Stimulated activated CD8-positive, alpha-beta memory T cell treated with anti-CD3 and anti-CD28 coated beads, Interleukin-2, amount 100 ng/mL, for 48 hours (primary cell): ENCODE results near the gene EME2.

Experiments used
- DNase-seq, 2 donors: peaks; one replicate each; pipeline ENCODE4 v3.0.0-alpha.2; 2020; ENCODE audit warnings: low read depth in 2 of 2

The EME2 gene

DNA sequence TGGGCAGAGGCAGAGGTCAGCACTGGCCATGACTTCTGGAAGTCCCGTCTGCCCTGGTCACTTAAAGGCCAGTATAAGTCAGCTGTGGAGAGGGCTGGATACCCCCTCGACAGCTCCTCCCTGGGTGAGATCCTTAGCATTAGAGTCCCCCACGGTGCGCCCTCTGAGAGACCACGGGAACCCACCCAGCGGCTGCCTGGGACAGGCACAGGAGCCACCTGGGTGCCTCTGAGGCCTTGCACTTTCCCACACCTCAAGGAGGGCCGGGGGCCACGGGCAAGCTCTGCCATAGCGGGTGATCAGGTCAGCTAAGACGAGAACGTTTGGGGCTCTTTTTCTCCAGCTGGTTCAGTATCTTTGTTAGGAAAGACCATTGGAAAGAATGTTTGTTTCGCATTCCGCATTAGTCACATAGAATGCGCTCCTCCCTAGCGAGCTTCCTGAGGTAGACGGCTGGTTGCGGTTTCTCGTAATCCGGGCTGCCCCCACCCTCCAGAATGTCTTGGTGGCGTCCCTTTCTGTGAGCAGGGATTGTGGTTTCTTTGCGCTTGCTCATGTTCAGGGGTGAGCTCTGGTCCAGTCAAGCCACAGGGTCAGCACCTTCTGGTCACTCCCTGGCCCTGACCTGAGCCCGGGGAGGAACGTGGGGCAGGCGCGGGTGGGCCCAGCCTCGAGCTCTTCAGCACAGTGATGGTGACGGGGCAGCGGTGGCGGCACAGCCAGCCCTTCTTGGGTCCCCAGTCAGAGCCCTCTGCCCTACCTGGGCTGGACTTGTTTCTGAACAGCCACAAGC, 26.5 kb upstream of the EME2 start:
- DNase-seq = no peak

DNA sequence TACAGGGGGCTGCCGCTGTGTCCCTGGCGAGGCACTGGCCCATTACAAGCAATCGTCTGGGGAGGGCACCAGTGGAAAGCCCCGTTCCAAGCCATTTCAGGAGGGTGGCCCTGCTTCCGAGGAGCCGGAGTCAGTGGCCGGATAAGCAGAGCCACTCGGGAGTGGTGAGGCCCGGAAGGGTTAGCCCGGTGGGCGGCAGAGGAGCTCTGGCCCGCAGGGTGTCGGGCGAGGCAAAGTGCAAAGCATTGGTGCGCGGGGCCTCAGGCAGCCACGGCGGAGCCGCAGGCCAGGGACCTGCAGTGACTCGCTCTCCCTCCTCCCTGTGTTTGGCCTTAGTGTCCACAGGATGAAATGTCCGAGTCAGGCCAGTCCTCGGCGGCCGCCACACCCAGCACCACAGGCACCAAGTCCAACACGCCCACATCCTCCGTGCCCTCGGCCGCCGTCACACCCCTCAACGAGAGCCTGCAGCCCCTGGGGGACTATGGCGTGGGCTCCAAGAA, 25.9 kb upstream of the EME2 start:
- DNase-seq = no peak

DNA sequence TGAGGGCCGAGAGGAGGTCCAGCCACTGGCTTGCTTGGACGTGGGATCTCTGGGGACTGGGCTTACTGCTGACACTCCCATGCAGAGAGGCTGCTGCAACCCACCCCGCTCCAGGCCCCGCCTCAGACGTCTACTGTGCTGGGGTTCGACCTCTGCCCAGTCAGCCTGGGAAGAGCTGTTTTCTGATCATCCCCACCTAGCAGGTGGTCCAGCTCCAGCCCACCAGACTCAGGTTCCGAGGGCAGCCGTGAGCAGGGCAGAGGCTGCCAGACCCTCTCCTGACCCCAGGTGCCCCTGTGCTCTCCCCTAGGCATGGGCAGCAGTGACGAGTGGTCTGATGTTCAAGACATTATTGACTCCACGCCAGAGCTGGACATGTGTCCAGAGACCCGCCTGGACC, 24.7 kb upstream of the EME2 start:
- no peak for DNase-seq

DNA sequence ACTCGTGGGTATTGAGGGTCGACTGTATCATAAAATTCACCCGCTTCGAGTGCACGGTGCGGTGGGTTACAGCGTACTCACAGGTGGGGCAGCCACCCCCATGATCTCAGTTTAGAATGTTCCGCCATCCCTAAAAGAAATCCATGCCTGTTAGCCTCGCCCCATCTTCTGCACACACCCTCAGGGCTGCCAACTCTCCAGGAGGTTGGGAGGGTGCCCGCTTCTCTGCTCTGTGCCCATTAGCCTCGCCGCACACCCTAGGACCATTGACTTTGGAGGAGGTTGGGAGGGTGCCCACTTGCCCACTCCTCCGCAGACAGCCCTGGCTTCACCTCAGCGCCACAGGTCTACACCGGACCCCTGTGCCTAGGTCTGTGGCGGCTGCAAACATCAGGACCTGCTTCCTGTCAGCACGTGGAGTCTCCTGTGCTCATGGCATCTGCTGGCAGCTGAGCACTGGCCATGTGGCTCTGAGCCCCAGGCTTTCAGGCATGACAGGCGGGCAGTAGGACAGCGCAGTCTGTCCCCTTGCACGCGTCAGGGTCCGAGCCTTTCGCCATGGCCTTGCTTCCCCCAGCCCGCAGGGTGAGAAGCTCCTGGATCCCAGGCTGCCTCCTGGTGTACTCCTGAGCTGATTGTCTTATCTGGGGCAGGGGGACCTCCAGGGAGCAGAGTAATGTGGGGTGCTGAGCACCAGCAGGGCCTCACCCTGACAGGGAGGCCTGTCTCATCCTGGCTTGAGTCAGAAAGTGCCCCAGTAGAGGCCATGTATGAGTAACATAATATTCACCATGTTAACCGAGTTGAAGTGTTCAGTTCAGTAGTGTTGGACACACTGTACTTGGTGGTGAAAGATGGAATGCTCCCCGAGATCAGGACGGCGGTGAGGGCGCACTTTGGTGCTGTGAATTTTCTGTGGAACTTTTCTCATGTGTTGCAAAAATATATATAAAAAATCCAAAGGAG, 23.2 kb upstream of the EME2 start:
- DNase-seq = no peak

DNA sequence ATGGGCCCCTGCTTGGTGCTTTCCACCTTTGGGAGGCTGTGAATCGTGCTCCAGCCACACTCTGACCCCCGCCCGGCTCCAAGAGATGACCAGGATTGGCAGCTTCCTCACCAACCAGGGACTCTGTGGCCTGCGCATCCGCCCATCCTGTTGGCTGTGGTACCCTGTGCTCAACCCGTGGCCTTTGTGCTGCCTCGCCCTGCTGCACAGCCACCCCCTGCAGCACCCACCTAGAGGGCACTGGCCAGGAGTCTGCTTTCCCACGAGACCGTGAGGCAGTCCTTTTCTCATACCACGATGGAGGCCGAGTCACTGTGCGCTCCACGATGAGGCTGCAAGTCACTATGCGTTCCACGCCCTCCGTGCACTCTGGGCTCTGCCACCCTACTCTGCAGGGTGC, 20.7 kb upstream of the EME2 start:
- DNase-seq = no peak

DNA sequence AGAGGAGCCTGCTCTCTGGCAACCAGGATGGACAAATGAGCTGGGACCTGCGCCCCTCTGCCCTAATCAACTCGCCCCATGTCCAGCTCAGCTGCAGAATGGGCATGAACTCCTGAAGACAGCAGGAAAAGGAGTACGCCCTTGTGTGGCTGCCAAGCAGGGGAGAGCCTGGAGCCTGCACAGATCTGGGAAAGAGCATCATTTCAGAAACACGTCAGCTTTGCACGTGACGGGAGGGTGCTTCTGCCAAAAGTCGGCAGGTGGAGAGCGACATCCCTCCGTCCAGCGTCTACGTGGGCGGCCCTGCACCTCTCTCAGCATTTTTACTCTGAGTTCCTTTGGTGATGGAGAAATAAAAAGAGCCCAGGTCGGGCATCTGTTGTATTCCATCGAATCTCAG, 19.8 kb upstream of the EME2 start:
- DNase-seq = no peak

DNA sequence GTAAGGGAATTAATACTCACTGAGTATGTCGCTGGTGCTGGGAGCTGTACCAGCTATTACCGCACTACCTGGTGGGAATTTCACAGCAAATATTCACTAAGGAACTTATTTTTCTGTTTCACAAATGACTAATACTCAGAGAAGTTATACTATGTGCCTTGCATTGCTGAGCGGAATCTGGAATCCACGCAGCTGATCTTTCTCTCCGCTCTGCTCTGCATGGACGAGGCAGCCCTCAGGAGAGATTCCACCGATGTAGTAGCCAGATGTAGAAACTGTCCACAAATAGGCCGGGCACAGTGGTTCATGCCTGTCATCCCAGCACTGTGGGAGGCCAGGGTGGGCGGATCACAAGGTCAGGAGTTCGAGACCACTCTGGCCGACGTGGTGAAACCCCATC, 18.4 kb upstream of the EME2 start:
- no peak for DNase-seq

DNA sequence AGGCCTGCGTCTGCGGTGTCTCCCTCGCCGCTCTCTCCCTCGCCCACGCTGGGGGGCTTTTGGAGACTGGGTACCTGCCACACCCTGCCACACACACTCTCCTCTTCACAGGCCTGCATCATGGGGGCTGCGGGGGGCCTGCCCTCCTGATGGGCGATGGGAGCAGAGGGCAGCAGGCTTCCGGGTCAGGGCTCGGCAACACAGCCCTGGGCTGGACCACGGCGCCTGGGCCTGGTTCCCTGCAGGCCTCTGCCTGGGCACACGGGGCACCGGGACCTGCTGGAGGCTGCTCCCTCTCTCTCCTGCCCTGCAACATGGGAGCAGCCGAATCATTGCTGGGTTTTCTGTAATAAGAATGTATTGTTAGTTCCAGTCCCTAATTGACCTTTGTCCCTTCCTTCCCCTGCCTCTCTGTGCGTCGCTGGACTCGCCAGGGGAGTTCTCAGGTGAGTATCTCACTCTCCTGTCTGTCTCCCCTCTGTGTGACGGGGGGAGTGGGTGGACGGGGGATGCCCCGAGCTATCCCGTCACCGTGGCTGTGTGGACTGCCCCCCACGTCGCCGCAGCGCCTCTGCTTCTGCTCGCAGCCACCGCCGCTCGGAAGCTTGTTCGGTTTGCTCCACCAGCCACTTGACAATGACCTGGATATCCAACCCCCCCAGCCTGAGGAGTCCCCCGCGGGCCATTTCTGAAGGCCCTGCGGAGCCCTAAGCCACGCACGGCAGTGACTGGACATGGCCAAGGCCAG, 14.7 kb upstream of the EME2 start:
- DNase-seq = no peak

DNA sequence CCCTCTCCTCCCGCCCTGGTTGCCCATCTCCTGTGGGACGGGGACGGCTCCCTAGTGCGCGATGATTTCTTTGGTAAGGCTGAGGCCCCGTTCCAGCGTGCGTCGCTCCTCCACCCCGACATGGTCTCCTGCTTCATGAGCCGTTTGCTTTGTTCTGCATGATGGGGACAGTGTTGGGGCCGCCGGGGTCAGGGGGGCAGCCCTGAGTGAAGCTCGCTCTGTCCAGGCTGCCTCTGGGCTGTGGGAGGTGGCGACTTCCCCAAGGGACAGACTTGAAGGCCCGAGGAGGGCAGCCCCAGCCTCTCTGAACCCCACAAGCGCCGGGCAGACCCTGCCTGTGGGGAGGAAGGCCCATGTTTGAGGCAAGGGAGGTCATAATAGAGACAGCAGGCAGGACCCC, 13.7 kb upstream of the EME2 start:
- no peak for DNase-seq

DNA sequence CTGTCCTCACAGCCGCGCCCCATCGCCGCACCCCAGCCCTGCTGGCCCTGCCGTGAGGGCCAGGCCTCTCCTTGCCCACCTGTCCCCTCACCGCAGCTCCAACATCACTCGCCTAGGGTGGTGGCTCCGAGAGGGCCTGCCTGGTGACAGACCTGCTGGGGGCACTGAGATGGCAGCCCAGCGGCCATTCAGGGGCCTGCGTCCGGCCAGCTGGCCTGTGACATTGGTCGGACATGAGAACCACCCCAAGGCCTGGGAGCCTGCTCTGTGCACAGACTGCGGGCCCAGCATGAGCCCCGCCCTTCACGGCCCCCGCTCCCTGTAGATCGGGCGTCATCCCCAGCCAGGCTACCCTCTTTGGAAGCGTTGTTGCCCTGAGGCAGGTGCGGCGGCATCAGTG, 13.1 kb upstream of the EME2 start:
- DNase-seq = no peak

DNA sequence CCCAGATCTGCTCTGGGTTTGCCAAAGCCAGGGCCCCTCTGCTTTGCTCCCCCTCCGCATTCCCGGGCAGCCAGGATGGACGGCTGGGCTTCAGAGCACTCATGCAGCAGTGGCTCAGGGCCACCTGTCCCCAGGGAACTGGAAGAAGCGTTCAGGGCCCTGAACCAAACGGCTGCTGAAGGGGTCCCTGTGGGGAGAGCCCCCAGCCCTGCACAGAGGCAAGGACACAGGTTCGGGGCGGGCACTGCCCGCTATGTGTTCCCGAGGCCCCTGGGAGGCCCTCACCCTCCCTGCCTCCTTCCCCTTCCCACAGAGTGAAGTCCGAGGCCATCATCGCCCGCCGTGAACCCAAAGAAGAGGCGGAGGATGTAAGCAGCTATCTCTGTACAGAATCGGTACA, 11.7 kb upstream of the EME2 start:
- DNase-seq = no peak

DNA sequence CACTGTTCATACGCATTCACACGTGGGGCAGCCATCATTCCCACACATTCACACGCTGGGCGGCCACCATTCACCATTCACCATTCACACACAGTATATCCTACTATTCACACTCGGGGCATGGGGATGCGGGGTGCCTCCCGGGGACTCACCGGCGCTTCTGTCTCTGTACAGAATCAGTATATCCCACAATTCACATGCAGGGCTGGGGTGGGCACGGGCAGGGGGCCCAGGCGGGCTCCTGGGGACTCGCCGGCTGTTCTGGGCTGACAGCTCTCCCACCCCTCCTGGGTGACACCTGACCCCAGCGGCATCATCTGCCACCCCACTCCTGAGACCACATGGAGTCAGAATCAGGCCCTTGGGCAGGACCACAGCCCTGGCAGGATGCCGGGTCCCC, 10.9 kb upstream of the EME2 start:
- no peak for DNase-seq

DNA sequence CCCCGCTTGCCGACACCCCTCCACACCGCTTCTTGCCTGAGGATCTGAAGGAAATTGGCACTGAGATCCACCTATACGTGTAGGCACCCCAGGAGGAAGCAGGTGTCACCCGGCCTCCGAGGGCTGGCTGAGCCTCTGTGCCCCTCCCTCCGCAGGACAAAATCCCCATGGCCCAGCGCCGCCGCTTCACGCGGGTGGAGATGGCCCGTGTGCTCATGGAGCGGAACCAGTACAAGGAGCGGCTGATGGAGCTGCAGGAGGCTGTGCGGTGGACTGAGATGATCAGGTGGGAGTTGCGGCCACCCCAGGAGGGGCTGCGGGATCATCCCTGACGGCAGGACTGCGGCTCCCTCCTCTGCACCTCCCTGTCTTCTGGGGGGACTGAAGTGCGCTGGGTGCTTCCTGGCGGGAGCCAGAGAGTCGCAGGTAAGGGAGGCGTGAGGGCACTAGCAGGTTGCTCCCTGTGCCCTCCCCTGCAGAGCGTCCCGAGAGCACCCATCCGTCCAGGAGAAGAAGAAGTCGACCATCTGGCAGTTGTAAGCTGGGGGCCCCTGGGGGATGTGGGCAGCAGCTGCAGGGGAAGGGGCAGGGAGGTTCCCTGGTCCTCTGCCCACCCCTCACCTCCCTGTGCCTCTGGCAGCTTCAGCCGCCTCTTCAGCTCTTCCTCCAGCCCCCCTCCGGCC, 10.3 kb upstream of the EME2 start:
- no peak for DNase-seq

DNA sequence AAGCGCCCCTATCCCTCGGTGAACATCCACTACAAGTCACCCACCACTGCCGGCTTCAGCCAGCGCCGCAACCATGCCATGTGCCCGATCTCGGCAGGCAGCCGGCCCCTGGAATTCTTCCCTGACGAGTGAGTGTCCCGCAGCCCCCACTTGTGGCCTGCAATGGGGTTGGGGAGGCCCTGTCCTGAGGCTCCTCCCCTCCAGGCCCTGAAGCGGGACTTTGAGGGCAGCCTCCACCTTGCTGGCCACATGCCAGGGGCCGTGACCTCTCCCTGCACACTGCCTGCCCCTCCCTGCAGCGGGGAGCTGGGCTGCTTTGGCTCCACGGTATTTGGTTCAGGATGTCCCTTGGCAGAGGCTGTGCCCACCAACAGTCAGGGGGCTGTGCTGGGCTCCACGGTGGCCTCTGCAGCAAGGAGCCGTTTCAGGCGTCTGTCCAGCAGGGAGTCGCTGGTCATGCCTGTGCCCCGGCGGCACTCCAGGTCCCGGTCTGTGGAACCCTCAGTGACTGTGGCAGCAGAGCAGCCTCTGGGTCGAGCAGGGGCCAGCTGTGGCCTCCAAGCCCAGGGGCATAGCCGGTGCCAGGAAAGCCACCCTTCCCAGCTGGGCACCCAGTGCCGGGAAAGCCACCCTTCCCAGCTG, 9.6 kb upstream of the EME2 start:
- no peak for DNase-seq

DNA sequence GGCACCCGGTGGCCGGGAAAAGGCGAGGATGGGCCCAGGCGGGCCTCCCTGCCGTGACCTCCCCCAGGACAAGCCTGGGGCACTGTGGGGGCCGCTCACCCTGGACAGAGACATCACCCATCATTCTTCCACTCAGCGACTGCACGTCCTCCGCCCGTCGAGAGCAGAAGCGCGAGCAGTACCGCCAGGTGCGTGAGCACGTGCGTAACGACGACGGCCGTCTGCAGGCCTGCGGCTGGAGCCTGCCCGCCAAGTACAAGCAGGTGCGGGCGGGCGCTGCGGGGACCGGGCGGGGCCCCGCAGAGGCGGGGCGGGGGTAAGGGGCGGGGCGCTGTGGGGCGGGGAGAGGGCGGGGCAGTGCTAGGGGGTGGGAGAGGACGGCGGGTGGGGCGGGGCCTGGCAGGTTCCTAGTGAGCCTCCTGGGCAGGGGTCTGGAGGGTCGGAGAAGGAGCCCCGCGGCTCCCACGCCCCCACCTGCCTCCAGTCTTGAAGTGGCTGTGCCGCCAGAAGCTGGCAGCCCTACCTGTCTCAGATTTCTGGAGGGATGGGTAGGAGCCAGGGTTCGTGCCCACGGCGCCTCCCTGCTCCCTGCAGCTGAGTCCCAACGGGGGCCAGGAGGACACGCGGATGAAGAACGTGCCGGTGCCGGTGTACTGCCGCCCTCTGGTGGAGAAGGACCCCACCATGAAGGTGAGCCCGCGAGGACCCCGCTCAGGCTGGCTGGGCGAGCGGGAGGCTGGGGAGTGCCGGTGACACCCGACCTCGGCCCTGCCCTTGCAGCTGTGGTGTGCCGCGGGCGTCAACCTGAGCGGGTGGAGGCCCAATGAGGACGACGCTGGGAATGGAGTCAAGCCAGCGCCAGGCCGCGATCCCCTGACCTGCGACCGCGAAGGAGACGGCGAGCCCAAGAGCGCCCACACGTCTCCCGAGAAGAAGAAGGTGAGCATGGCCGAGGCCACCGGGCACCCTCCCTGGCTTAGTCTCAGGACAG, 8.8 kb upstream of the EME2 start:
- DNase-seq = no peak

DNA sequence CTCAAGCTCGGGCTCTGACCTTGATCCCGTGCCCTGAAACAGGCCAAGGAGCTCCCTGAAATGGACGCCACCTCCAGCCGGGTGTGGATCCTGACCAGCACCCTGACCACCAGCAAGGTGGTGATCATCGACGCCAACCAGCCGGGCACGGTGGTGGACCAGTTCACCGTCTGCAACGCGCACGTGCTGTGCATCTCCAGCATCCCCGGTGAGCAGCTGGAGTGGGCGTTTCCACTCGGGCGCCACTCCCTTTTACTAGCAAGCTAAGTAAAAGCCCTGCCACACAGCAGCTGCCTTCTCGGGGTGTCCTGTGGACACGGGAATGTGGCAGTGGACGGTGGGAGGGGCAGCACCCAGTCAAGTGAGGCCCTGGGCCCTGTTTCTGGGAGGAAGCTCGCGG, 7.6 kb upstream of the EME2 start:
- DNase-seq = no peak

DNA sequence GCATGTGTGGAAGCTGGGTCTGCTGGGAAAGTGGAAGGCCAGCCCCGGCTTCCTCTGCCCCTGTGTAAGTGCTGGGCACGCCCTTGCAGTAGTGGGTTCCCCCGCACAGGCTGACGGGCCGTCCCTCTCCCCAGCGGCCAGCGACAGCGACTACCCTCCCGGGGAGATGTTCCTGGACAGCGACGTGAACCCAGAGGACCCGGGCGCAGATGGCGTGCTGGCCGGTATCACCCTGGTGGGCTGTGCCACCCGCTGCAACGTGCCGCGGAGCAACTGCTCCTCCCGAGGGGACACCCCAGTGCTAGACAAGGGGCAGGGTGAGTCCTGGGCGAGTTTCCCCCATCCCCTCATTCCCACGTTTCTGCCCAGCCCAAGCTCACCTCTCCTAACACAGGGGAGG, 6.8 kb upstream of the EME2 start:
- no peak for DNase-seq

DNA sequence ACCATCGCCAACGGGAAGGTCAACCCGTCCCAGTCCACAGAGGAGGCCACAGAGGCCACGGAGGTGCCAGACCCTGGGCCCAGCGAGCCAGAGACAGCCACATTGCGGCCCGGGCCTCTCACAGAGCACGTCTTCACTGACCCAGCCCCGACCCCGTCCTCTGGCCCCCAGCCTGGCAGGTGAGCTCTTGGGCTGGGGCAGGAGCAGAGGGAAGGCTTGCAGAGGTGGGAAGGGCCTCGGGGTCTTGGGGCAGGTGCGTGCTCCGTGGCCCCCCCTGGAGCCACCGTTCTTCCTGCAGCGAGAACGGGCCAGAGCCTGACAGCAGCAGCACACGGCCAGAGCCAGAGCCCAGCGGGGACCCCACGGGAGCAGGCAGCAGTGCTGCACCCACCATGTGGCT, 6.4 kb upstream of the EME2 start:
- no peak for DNase-seq

DNA sequence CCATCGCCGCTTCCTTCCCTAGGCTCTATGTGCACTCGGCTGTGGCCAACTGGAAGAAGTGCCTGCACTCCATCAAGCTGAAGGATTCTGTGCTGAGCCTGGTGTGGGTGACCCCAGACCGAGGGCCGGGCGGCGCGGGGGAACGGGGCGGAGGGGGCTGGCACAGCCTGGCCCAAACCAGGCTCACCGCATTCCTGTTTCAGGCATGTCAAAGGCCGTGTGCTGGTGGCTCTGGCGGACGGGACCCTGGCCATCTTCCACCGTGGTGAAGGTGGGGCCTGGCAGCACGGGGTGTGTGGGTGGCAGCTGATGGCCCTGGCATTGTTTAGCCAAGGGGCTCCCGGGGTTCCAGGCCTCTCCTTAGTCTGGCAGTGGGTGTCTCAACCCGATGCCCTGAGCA, 5.9 kb upstream of the EME2 start:
- DNase-seq = no peak
